HG02759 (cell line): ENCODE measurements around the gene TMEM258.

Experiments
- ATAC-seq: cut with Tn5 transposase; IDR thresholded peaks from one replicate; pipeline ENCODE4 v1.9.1; 2021; ENCODE audit warnings: mild to moderate bottlenecking, moderate library complexity; ENCODE audit not compliant: unreplicated experiment

TMEM258 gene

DNA sequence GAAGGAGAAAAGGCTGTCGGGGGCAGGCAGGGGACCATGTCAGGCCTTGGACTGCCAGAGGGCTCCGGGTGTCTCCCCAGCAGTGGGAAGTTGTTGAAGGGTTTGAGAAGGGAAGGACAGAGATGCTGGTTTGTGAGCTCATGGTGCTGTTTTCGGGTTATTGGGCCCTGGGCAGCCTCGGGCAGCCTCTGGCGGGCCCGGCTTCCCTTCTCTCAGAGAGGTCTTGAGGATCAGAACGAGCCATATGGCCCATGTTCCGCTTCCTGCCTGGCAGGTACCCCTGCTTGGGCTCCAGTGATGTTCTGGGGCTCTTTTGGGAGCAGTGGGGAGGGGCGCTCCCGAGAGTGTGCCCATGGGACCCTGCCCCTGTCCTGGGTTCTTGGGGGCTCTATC is 30.2 kb downstream of the TMEM258 start:
- ATAC-seq: no peak

DNA sequence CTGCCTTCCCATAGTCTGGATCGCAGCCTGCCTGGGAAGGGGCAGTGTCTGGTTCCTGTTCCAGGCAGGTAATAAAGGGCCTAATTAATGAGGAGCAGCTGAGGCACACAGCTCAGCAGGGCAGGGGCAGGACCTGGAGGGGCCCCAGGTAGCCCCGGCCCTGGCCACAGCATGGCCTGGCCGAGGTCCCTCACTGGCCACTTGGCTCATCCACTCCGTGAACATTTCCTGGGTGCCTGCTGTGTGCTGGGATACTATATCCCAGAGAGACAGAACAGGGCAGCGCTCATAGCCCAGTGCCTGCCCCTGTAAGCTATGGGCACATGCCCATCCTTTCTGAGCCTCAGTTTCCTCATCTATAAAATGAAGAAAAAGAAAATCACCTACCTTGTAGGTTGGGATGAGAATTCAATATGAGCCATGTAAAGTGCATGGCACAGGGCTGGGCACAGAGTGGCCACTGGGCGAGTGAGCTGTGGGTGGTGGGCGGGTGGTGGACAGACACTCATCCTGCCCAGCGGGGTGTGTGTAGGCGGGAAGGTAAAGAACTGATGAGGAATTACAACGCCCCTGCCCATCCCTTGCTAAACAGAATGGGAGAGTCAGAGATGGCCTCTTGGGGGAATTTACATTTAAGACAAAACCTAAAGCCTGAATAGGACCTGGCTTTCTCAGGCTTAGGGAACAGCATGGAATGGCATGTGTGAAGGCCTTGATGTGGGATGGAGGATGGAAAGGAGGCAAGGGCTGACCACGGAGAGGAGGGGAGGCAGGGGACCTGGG is 30.8 kb downstream of the TMEM258 start:
- ATAC-seq: no peak

DNA sequence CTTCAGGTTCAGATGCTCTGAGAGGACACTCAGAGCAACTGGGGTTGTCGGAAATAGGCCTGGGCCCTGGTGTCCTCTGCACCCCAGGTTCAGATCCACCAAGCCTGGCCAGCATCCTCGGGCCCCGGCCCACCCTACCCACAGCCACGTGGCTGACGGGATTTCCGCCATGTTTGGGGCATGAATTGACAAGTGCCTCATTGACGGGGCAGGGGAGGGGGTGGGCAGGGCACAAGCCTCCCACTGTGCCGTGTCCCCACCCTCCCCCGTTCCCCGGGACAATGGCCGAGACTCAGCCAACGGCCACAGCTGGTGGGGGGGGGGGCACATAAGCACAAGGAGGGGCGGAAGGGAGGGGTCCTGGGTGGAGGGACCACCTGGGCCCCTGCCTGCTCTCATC is 31.5 kb downstream of the TMEM258 start:
- ATAC-seq: no peak

DNA sequence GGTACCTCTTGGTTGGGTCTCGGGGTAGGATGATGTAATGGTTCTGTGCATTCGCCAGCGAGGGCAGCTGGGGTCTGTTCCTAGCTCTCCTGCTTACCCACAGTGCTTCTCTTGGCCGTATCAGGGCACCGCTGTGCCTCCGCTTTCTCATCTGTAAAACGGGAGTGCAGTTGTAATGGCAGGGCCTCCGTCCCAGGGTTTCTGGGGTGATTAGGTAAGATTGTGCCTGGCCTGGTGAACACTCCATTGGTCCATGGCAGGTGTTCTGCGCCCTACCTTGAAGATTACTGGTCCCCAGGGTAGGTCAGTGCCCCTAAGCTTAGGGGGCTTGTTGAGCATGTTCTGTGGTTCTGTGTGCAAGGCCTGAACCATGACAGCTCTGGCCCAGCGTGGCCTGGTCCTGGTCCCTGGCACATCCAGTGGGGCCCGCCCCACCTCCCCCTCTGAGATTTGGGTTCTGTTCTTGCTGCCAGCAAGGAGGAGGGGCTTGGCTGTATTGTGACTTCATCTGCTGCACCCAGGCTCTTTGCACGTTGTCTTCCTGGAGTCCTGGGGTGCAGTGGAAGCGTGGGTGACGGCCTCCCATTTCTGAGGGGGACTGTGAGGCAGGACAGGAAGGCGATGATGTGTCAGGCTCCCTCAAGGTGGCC is 35.1 kb downstream of the TMEM258 start:
- ATAC-seq: no peak

DNA sequence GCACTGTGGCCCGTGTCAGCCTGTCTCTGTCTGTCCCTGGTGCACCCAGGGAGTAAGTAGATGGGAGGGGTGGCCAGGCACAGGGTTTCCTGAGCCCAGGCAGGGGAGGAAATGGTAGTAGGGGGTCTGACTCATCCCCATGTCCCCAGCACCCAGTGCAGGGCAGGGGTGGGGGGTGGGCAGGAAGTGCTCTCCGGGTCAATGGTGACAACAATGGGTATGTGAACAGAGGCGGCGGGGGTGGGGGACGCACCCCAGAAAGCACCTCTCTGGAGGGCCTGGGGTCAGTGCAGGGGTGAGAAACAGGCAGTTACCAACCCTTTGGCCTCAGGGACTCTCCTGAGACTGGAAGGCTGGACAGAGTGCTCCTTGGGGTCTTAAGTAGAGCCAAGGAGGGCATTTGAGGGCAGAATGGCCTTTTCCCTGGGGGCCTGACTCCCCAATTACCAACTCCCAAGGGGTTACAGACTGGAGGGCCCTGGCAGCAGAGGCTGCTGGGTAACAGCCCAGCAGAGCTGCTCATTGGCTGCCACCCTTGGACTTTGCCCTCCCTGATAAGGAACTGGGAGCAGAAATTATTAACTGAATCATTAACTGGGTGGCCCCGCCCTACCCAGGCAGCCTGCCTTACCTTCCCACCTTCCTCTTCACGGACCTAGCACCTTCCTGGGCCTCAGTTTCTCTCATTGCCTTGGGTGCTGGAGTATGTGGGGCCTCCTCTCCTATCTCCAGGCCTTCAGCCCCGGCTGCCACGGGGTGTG is 35.8 kb downstream of the TMEM258 start:
- ATAC-seq: peak; percentile 43

DNA sequence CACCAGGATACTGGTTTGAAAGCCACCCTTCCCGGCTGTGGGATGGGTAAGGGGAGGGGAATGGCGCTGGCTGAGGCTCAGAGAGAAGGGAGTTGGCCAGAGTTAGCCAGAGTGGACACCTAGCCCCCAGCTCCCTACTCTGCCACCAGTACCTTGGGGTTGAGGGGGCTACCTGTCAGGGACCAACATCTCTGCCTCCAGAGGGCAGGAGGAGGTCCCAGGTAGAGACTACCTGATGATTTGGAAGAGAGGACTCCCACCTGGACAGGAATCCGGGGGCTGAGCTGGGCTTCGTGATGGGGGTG is 36.3 kb downstream of the TMEM258 start:
- ATAC-seq: no peak

DNA sequence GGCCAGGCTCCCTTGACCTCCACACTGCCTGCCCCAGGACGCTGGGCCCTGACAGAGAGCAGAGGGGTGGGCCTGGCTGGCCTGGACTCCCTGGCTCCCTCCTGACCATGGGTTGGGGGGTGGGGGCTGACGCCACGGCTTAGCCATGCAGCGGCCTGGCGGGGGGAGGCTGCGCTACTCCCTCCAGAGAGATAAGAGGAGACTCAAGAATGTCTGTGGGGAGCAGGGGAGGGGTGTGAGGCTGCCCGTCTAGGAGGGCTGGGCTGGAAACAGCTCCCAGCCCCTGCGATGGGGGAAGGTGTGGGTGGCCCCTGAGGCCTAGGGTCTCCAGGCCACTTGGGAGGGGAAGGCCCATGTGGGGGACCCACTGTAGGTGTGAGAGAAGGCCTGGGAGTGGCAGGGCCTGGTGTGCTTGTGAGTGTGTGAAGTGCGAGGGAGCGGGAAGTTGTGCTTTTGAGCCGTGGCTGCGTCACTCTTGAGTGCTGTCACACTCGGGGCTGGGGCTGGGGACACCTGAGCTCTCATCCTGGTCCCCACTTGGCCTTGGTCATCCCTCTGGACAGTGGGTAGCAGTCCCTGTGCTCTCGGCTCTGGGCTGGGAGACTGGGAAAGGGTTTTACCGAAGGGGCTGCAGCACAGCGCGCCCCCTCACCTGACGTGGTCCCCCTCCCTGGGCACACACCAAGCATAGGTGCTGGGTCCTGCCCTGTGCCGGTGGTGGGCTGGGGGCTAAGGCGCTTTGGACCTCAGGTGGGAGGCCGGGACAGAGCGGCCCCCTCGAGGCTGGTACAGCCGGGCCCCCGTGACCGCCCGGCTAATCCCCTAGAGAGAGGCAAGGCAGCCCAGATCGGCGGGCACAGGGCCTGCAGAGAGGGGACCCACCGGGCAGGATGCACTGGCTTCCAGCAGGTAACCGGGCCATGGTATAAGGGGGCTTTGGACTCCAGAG is 37.6 kb downstream of the TMEM258 start:
- no peak for ATAC-seq

DNA sequence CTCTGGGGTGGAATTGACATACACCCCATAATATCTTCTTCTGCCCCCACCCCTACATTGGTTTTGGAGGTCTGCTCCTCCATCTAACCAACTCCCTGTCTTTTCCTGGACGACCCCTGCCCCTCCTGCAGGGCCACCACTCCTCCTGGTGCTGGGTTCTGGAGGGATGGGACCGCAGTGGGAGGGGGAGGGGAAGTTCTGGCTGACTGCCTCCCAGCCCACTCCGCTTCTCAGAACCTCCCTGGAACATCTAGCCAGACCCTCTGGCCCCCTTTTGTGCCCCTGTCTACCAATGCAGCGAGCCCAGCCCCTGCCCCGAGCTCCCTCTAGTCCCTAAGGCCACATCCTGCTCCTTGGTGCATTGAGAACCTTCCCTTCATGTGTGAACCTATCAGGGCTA is 38.7 kb downstream of the TMEM258 start:
- ATAC-seq: no peak

DNA sequence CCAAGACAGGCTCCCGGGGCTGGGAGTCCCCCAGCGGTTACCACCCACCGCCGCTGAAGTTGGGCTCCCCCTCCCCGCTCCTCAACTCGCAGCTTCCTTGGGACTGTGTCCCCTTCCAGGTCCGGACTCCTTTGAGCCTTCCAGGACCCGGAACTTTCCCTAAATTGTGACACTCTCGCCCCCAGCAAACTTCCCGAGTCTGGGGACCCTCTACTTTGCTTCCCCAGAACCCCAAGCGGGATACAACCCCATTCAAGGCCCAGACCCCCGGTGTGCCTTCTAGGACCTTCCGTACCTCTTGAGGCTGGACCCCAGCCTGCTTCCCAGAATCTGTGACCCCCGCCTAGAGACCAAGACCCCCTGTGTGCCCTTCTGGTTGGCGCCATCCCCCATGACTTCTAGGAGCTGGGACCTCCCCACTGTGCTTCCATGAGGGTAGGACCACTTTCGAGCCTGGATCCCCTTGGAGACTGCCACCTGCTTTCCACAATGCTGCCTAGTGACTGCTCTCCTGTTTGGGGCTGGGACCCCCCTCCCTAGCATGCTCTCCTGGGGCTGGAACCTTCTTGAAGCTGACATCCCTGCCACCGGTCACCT is 39.4 kb downstream of the TMEM258 start:
- no peak for ATAC-seq

DNA sequence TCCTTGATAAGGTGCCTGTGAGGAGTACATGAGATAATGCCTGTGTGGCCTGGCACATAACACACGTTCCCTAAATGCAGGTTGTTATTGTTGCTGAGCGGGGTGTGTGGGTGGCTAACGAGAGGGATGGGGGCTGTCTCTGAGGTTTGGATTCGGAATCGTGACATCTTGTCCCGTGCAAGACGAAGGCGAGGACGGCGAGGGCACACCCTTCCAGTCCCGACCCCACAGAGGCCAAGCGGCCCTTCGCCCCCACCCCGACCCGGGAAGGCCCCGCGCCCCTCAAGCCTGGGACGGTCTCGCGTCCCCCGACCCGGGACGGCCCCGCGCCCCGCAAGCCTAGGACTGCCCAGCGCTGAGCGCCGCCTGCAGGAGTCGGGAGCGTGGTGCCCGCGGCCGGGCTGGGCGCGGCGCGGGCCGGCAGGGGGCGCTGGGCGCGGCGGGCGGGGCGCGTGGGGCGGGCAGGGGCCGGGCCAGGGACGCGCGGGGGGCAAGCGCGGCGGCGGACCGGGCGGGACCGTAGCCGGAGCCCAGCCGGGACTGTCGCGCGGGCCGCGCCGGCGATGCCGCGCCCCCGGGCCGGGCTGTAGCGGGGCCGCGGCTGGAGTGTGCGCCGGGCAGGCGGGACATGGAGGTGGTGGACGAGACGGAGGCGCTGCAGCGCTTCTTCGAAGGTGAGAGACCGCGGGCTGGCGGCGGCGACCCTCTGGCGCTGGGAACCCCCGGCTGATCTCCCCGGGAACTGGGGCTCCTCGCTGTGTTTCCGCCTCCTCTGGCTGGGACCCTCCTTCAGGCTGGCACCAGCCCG is 40.1 kb downstream of the TMEM258 start, which contains the start of gene MYRF:
Gene MYRF, plus strand, starts transcription at position 520 of the 808 bp plus-strand sequence. Its CDS starts 109 bp downstream, at position 629.
- peak; percentile 59 for ATAC-seq

DNA sequence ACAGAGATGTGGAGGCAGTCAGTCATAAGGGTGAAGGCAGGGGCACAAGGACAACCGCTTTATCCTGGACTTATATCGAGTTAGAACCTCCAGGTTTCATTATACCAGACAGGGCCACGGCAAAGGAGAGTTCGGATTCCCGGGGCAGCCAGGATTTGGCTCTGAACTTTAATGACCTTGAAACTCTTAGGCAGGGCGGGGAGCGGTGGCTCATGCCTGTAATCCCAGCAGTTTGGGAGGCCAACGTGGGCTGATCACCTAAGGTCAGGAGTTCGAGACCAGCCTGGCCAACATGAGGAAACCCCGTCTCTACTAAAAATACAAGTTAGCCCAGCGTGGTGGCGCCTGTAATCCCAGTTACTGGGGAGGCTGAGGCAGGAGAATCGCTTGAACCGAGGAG is 41.0 kb downstream of the TMEM258 start:
- ATAC-seq: no peak

DNA sequence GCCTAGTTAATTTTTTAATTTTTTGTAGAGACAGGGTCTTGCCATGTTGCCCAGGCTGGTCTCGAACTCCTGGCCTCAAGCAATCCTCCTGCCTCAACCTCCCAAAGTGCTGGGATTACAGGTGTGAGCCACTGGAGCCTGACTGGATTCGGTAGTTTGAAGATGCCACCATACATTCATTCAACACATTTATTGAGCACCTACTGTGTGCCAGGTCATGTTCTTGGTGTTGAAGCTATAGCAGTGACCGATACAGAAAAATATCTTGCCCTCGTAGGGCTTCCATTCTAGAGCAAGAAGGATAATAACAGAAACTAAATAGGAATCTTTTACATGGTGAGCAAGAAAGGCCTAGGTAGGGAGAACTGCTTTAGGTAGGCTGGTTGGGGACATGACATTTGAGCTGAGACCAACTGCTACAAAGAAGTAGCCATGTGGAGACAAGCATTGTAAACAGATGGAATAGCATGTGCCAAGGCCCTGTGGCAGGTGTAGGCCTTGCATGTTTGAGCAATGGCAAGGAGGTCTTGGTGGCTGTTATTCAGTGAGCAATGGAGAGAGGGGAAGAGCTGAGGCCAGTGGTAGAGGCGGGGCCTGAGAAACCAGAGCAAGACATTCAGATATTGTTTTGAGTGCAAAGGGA is 41.6 kb downstream of the TMEM258 start:
- no peak for ATAC-seq

DNA sequence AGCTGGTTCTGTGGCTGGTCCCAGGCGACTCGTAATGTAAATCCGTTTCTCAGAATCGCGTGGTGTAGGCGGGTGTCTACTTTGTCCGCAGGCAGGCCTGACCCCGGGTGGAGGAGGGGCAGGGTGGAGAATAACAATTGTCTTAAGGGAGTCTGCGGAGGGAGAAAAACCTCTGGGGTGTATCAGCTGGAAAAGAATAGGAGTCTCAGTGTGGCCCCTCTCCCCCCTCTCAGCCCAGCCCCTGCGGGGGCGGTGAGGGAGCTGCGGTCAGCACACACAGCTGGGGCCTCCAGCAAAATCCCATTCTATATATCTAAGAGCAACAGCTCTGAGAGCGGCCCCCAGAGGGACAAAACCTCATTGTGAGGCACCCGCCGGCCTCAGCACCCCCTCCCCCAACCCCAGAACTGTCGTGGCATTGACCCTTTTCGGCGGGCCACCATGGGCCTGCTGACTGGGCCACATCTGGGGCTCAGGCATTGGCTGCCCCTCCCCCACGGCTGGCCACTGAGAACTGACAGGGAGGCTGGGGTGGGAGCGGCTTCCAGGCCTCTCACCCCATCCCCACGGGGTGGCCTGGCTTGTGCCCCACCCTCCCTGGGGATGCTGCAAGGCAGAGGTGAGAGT is 42.7 kb downstream of the TMEM258 start:
- no peak for ATAC-seq

DNA sequence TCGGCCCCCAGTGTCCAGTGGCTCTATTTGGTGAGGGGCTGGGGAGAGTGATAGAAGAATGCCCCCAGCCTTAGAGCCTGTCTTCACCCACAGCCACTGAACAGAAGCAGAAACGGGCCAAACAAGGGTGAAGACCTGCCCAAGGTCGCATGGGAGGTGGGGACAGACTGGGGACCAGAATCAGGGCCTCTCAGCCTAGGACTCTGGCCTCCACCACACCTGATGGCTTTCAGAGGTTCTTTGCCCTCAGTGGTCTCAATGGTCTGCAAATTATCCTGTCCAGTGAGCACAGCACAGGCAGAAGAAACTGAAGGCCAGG is 44.5 kb downstream of the TMEM258 start:
- ATAC-seq: no peak

DNA sequence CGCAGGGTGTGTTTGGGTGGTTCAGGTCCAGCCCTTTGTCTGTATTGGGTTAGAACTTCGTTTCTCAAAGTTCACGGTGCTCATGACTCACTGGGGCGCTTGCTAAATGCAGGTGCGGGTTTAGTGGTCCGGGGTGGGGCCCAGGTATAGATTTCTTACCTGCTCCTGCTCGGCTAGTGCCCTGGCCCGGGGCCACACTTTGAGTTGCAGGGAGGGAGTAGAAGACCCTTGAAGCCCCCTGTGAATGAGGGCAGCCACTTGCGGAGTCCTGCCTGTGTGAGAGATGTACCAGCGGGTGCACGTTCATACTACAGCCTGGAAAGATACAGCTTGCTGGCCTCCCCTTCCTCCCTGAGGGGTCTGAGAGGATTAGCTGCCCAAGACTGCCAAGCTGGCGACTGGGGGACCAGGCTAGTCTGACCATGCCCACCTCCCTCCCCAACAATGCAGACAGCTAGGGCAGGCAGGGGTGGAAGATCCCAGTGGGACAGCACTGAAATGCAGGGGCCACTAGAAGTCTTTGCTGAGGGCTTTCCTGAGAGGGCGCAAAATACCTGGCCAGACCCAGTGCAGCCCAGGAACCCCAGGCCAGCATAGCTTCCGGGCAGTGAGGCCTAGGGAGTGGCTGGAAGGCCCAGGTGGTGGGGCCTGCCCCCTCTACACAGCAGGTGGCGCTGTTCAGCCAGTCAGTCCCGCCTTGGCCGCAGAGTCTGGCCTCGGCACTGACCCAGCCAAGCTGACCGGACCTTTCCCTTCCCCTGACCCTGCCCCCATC is 45.0 kb downstream of the TMEM258 start:
- peak; percentile 54 for ATAC-seq

DNA sequence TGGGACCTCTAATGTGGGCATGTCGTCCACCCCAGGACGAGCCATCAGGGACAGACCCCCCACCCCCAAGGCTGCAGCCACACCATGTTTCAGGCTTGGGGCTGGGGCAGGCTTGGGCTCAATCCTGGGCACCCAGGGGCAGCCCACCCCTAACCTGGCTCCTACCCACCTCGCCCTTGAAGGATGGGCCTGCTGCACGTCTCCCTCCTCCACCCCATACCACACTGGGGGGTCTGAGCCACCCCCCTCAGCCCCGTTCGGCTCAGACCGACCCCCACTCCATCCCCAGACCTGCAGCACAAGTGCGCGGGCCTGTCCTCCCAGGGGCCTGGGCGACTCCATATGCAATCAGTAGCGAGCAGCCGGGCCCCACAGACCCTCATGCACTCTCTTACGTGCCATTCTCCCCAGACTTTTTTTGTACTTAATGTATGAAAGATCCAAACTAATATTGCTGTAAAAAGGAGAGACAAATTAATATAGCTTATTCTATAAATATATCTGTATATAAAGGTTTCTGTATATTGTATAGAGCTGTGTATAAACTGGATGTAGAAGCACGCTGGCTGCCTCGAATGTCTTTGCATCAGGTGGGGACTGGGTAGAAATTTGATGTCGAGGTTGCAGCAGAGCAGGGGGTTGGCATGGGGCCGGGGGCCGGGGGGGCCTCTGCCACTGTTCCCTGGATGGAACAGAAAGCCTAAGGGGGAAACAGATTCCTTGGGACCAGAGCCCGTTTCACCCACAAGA is 45.8 kb downstream of the TMEM258 start:
- no peak for ATAC-seq

DNA sequence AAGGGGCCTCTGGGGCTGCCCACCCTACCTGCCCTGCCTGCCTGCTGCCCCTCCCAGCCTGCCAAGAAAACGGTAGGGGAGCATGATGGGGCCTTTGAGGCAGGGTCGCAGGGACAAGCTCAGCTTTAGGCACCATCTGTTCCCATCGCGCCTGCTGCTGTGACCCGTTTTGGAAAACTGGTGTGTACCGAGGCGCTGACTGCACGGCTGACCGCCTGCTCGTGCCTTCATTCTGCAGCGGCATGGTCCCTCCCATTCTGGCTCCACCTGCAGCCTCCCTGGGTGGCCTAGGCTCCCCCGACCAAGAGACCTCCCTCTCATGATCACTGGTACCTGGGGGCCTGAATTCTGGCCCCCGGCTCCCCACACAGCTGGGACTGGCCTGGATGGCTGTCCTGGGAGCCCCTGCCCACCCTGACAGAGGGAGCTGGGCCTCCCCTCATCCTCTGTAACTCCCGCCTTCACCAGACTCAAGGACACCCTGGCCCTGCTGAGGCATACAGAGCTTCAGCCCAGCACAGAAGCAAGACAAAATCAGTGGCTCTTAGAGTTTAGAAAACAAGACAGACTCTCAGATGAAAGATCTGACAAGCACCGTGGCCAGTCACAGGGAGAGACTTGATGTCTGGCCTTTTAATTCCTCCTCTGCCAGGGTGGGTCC is 46.5 kb downstream of the TMEM258 start:
- ATAC-seq: no peak
